ENCODE measurements around the gene KLHL12. TPM values are rescaled to one million over a fixed set of nuclear protein-coding genes. Genes with fewer than 3 reads are reported as not detected.
"Not testable (repeated sequence)": the region's sequence is repeated elsewhere in the genome, so short reads cannot be mapped to it uniquely, and the experiment has no call there.

Gene KLHL12
- total RNA-seq, 1 experiment from 2014 or later = 29.6 TPM

DNA sequence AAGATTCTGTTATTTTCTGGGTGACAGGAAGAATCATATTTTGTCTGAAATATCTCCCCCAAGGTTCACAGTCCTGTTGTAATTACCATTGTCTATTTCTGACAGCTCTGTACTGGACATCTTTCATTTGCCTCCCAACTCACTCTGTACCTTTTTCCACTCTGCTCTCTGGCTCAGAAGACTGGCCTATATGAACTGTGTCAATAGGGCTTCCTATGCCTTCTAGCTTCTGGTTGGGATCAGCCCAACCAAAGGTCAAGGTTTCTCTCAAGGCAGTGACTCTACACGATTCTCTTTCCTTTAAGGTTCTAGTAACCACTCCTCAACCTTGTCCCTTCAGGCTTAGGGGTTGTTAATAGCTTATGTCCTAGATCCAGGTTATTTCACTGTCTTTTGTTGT is 17.5 kb downstream of the KLHL12 start:
- ChIA-PET CTCF (no interaction called here), POLR2A (ENCODE audit: unreplicated experiment) (no interaction called here)
- no peaks in the 10 kb centered on the region for H4K20me1 ChIP-seq (ENCODE audit: insufficient read depth)
- no peaks in the 10 kb centered on the region for H3K36me3 ChIP-seq (ENCODE audit: low read depth)
- no peak for DNase-seq
- no peaks in the 10 kb centered on the region for H3K27me3 ChIP-seq (ENCODE audit: insufficient read depth, low read depth)
- no peak overlapping the region for H3K4me2 ChIP-seq
- no peaks in the 10 kb centered on the region for H3K9me3 ChIP-seq (ENCODE audit: insufficient read depth, low read depth)
- no peak overlapping the region for H2AFZ ChIP-seq
- TF ChIP-seq, protein P1, sequence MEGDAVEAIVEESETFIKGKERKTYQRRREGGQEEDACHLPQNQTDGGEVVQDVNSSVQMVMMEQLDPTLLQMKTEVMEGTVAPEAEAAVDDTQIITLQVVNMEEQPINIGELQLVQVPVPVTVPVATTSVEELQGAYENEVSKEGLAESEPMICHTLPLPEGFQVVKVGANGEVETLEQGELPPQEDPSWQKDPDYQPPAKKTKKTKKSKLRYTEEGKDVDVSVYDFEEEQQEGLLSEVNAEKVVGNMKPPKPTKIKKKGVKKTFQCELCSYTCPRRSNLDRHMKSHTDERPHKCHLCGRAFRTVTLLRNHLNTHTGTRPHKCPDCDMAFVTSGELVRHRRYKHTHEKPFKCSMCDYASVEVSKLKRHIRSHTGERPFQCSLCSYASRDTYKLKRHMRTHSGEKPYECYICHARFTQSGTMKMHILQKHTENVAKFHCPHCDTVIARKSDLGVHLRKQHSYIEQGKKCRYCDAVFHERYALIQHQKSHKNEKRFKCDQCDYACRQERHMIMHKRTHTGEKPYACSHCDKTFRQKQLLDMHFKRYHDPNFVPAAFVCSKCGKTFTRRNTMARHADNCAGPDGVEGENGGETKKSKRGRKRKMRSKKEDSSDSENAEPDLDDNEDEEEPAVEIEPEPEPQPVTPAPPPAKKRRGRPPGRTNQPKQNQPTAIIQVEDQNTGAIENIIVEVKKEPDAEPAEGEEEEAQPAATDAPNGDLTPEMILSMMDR (conservative IDR thresholded peaks at IDR 0.05) = no peak
- no peak for TF ChIP-seq EZH2 (IDR thresholded peaks at IDR 0.05; ENCODE audit: low read depth)
- no TSS peak for BruUV-seq (replicated peaks)
- intact Hi-C loops (cut with micrococcal nuclease; ENCODE audit: unreplicated experiment) = no loop called here
- no peaks in the 10 kb centered on the region for H3F3A ChIP-seq (ENCODE audit: insufficient read depth, low read depth)
- H3K79me2 ChIP-seq (ENCODE audit: low read depth) = no peaks in the 10 kb centered on the region
- H3K9me2 ChIP-seq (ENCODE audit: insufficient read depth) = no peaks in the 10 kb centered on the region
- H3K4me3 ChIP-seq = no peak overlapping the region
- H3K27ac ChIP-seq = no peak overlapping the region
- no peaks in the 10 kb centered on the region for H3K4me1 ChIP-seq (replicated peaks; ENCODE audit: insufficient read depth)

DNA sequence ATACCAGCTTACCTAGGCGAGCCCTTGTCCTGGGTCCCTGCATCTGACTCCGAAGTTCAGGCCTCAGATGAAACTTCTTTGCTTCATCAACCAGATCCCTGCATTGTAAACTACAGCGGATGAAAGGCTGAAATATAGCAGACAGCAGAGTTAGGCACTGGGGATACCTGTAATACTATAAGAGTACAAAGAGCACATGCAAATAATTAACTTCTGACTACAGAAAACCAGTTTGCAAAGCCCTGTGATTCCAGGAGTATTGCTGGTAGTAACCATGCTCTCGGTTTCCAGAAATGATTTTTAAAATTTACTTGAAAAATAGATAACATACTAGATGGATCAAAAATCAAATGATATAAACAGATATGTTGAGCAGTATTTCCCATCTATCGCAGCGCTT is 18.0 kb downstream of the KLHL12 start:
- Histone ChIP-seq H4K20me1 (ENCODE audit: insufficient read depth) (no peaks in the 10 kb centered on the region), H3K36me3 (ENCODE audit: low read depth) (no peaks in the 10 kb centered on the region), H3K79me2 (ENCODE audit: low read depth) (no peaks in the 10 kb centered on the region), H3K9me2 (ENCODE audit: insufficient read depth) (no peaks in the 10 kb centered on the region), H3K9me3 (ENCODE audit: insufficient read depth, low read depth) (no peaks in the 10 kb centered on the region), H3K4me1 (replicated peaks; ENCODE audit: insufficient read depth) (no peaks in the 10 kb centered on the region), H3K27ac (no peak overlapping the region), H3K27me3 (ENCODE audit: insufficient read depth, low read depth) (no peaks in the 10 kb centered on the region), H3F3A (ENCODE audit: insufficient read depth, low read depth) (no peaks in the 10 kb centered on the region), H2AFZ (no peak overlapping the region), H3K4me2 (no peak overlapping the region), H3K4me3 (no peak overlapping the region)
- ChIA-PET CTCF (no interaction called here), POLR2A (ENCODE audit: unreplicated experiment) (no interaction called here)
- no TSS peak for BruUV-seq (replicated peaks)
- no peak for DNase-seq
- intact Hi-C loops (cut with micrococcal nuclease; ENCODE audit: unreplicated experiment) = no loop called here
- no peak for TF ChIP-seq EZH2 (IDR thresholded peaks at IDR 0.05; ENCODE audit: low read depth)
- TF ChIP-seq, protein P1 (conservative IDR thresholded peaks at IDR 0.05) = no peak

DNA sequence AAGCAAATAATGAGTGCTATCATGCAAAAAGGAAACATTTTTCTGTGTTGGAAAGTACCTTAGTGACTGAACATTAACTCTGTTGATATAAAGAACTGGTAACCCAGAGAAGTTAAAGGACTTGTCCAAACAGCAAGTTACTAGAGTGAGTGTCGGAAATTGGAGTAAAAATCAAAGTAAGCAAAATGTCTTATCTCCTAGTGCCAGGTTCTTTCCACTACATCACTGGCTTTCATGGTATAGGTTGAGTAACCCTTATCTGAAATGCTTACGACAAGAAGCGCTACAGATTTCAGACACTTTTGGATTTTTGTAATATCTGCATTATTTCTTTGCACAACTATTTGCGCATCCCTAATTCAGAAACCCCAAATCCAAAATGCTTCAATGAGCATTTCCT is 21.7 kb downstream of the KLHL12 start:
- no peak for DNase-seq
- BruUV-seq (replicated peaks) = no TSS peak
- Histone ChIP-seq H2AFZ (no peak overlapping the region), H3K9me2 (ENCODE audit: insufficient read depth) (no peaks in the 10 kb centered on the region), H3K79me2 (ENCODE audit: low read depth) (no peaks in the 10 kb centered on the region), H3K27ac (no peak overlapping the region), H3F3A (ENCODE audit: insufficient read depth, low read depth) (no peaks in the 10 kb centered on the region), H3K9me3 (ENCODE audit: insufficient read depth, low read depth) (no peaks in the 10 kb centered on the region), H3K4me1 (replicated peaks; ENCODE audit: insufficient read depth) (no peaks in the 10 kb centered on the region), H4K20me1 (ENCODE audit: insufficient read depth) (no peaks in the 10 kb centered on the region), H3K36me3 (ENCODE audit: low read depth) (no peaks in the 10 kb centered on the region), H3K27me3 (ENCODE audit: insufficient read depth, low read depth) (no peaks in the 10 kb centered on the region), H3K4me2 (no peak overlapping the region), H3K4me3 (no peak overlapping the region)
- ChIA-PET POLR2A (ENCODE audit: unreplicated experiment) (no interaction called here), CTCF (no interaction called here)
- TF ChIP-seq EZH2 (IDR thresholded peaks at IDR 0.05; ENCODE audit: low read depth) = no peak
- TF ChIP-seq, protein P1 (conservative IDR thresholded peaks at IDR 0.05) = no peak
- intact Hi-C loops (cut with micrococcal nuclease; ENCODE audit: unreplicated experiment) = no loop called here

DNA sequence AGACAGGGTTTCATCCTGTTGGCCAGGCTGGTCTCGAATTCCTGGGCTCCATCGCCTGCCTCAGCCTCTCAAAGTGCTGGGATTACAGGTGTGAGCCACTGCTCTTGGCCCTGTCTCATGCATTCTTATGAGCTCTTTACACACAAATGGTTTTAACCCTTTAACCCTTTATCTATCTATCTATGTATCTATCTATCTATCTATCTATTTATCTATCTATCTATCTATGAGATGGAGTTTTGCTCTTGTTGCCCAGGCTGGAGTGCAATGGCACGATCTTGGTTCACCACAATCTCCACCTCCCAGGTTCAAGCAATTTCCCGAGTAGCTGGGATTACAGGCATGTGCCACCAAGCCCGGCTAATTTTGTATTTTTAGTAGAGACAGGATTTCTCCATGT is 23.2 kb downstream of the KLHL12 start:
- CTCF ChIA-PET; H2AFZ ChIP-seq; DNase-seq; H3K27ac ChIP-seq; H4K20me1 ChIP-seq (ENCODE audit: insufficient read depth); H3K79me2 ChIP-seq (ENCODE audit: low read depth); H3K4me2 ChIP-seq; H3K9me2 ChIP-seq (ENCODE audit: insufficient read depth); H3K9me3 ChIP-seq (ENCODE audit: insufficient read depth, low read depth); H3K4me3 ChIP-seq; H3K27me3 ChIP-seq (ENCODE audit: insufficient read depth, low read depth); H3K36me3 ChIP-seq (ENCODE audit: low read depth); H3K4me1 ChIP-seq (replicated peaks; ENCODE audit: insufficient read depth); BruUV-seq (replicated peaks); intact Hi-C loops (cut with micrococcal nuclease; ENCODE audit: unreplicated experiment); H3F3A ChIP-seq (ENCODE audit: insufficient read depth, low read depth): not testable (repeated sequence)
- POLR2A ChIA-PET (ENCODE audit: unreplicated experiment) = interaction anchor here (0.6 kb wide), 2 partner anchors 106 to 562 kb away, joined by 3 to 4 read pairs; partner anchors contain the start of gene UBE2T

All from PC-9 (cell line).